Measurements from ENCODE around the gene FNDC5. TPM values are rescaled to one million over a fixed set of nuclear protein-coding genes. Genes with fewer than 3 reads are reported as not detected.

FNDC5 gene
- total RNA-seq, 1 donor from 2014 or later = 9.6 TPM

DNA sequence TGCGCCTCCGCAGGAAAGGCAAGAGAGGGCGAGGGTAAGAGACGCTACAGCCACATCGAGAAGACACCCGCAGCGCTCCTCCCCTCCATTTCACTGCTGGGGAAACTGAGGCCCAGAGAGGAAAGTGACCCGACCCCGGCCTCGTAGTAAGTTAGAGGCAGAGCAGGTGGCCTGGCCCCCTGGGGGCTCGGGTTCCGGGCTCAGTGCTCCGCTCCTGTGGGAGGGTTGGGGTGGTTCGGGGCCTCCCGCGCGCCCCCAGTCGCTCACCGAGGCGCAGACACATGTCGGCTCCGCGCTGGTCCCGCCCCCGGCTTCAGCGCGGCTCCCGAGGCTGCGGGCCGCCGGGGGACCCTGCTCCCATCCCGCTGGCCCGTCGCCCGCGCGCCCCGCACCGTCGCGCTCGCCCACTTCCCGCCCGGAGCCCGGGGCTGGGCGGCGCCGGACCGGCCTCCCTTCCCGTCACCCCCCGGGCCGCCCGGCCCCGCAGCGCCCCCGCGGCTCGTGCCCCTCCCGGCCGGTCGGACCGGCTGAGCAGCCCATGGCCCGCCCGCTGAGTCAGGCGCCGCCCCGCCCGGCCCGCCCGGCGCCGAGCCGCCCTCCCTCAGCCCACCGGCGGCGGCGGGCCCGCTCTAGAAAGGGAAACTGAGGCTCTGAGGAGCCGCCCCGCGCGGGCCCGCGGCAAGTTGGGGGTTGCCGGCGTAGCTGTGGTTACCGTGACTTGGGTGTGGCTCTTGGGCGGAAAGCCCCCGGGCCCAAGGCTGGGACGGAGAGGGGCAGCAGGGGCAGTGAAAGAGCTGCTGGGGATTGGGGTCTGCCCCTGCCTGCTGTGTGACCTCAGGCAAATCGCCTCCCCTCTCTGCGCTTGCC lies 30.5 kb upstream of the FNDC5 start, which contains the start of gene TMEM54:
Gene TMEM54 (minus strand): TSS at position 434 of the 867 bp plus-strand sequence. CDS start 151 bp downstream, at position 283.
- Histone ChIP-seq H3K9ac (no peak within 1 kb of the TSS), H4K20me1 (ENCODE audit: low read depth) (peaks cover 5% of the 10 kb centered on the region)

DNA sequence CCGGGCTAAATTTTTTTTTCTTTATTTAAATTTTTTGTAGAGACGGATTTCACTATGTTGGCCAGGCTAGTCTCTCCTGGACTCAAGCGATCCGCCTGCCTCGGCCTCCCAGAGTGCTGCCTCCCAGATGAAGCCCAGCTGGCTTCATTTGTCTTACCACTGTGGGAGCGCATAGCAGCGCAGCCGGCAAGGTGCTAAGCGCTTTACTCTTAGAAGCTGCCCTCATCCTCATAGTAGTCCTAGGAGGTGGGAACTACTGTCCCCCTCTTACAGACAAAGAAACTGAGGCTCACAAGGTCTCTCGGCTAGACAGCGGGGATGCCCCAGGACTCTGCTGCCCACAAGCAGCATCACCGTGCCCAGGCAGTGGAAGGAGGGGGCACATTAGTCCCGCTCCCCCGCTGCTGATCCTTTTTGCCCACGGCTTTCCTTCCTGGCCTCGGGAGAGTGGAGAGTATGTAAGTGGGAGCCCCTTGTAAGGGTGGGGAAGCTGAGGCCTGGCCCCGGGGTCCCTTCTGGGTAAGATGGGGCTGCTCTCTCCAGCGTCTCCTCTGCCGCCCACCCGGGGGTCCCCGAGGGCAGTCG lies 29.8 kb upstream of the FNDC5 start:
- H3F3A ChIP-seq (ENCODE audit: low read depth) = peaks cover 15% of the 10 kb centered on the region
- no peak overlapping the region for H3K27ac ChIP-seq
- H3K36me3 ChIP-seq = no peaks in the 10 kb centered on the region
- peak overlapping the region; percentile 46 for H2AFZ ChIP-seq (replicated peaks)
- H4K20me1 ChIP-seq (ENCODE audit: low read depth) = peaks cover 5% of the 10 kb centered on the region
- H3K4me1 Mint-ChIP-seq = peaks cover 8% of the 10 kb centered on the region
- H3K4me1 ChIP-seq = peaks cover 6% of the 10 kb centered on the region
- H3K9me3 ChIP-seq (ENCODE audit: low read depth) = no peaks in the 10 kb centered on the region
- no peaks in the 10 kb centered on the region for H3K79me2 ChIP-seq (ENCODE audit: low read depth)
- peaks cover 45% of the 10 kb centered on the region for H3K27me3 Mint-ChIP-seq (ENCODE audit: insufficient read depth, low read depth)
- no peaks in the 10 kb centered on the region for H3K36me3 Mint-ChIP-seq
- H3K27ac Mint-ChIP-seq = no peak overlapping the region
- H3K9me3 Mint-ChIP-seq = peaks cover 2% of the 10 kb centered on the region
- no peak overlapping the region for H3K9ac ChIP-seq
- peak; percentile 43 for DNase-seq (ENCODE audit: low spot score)
- H3K4me2 ChIP-seq = peak overlapping the region; percentile 88
- peaks cover 57% of the 10 kb centered on the region for H3K27me3 ChIP-seq
- TF ChIP-seq, protein P1, sequence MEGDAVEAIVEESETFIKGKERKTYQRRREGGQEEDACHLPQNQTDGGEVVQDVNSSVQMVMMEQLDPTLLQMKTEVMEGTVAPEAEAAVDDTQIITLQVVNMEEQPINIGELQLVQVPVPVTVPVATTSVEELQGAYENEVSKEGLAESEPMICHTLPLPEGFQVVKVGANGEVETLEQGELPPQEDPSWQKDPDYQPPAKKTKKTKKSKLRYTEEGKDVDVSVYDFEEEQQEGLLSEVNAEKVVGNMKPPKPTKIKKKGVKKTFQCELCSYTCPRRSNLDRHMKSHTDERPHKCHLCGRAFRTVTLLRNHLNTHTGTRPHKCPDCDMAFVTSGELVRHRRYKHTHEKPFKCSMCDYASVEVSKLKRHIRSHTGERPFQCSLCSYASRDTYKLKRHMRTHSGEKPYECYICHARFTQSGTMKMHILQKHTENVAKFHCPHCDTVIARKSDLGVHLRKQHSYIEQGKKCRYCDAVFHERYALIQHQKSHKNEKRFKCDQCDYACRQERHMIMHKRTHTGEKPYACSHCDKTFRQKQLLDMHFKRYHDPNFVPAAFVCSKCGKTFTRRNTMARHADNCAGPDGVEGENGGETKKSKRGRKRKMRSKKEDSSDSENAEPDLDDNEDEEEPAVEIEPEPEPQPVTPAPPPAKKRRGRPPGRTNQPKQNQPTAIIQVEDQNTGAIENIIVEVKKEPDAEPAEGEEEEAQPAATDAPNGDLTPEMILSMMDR (IDR thresholded peaks at IDR 0.05) = no peak
- TF ChIP-seq EZH2 (IDR thresholded peaks at IDR 0.05) (peak; percentile 21), EZH2phosphoT487 (IDR thresholded peaks at IDR 0.05) (no peak)
- H3K4me3 ChIP-seq = peak overlapping the region; percentile 56
- peak overlapping the region; percentile 78 for H3K4me3 Mint-ChIP-seq

More for the DNA sequence above, 30.5 kb upstream of the FNDC5 start, which contains the start of gene TMEM54:
- Histone ChIP-seq H3K9me3 (ENCODE audit: low read depth) (no peaks in the 10 kb centered on the region), H3F3A (ENCODE audit: low read depth) (peaks cover 15% of the 10 kb centered on the region), H3K36me3 (no peaks in the 10 kb centered on the region), H3K4me3 (peak within 1 kb of the TSS; percentile 56), H3K27me3 (peaks cover 57% of the 10 kb centered on the region), H2AFZ (replicated peaks) (peak within 1 kb of the TSS; percentile 93), H3K4me1 (peaks cover 6% of the 10 kb centered on the region), H3K4me2 (peak within 1 kb of the TSS; percentile 88), H3K79me2 (ENCODE audit: low read depth) (no peaks in the 10 kb centered on the region), H3K27ac (no peak within 1 kb of the TSS)
- Mint-ChIP-seq H3K4me3 (peak within 1 kb of the TSS; percentile 85), H3K27me3 (ENCODE audit: insufficient read depth, low read depth) (peaks cover 45% of the 10 kb centered on the region), H3K4me1 (peaks cover 5% of the 10 kb centered on the region), H3K9me3 (peaks cover 2% of the 10 kb centered on the region), H3K27ac (no peak within 1 kb of the TSS), H3K36me3 (no peaks in the 10 kb centered on the region)
- peak; percentile 67 for DNase-seq (ENCODE audit: low spot score)
- TF ChIP-seq EZH2 (IDR thresholded peaks at IDR 0.05) (peak; percentile 77), EZH2phosphoT487 (IDR thresholded peaks at IDR 0.05) (peak; percentile 57)
- TF ChIP-seq, protein P1 (IDR thresholded peaks at IDR 0.05) = no peak

DNA sequence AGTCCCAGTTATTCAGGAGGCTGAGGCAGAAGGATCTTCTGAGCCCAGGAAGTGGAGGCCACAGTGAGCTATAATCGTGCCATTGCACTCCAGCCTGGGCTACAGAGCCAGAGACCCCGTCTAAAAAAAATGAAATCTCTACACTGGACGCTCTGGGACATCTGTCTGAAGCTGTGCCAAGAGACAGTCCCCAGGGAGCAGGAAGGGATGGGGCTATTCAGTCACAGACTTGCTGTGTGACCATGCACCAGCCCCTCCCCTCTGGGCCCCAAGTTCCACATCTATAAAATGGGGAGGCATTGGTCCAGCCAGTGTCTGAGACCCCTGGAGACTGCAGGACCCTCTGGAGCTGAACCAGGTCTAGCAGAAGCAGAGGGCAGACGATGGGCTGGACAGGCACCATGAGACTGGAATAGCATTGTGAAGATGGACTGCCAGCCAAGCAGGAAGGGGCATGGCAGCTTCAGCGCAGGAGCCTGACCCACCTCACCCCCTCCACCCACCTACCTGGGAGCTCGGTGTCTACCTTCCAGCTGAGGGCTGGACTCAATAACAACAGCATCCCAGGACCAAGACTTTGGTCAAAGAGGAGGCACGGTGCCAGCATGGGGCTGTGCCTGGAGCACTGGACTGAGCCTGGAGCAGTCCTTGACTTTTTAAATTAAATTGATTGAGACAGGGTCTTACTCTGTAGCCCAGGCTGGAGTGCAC lies 29.0 kb upstream of the FNDC5 start:
- Histone ChIP-seq H3K9ac (no peak overlapping the region), H3K4me3 (no peak overlapping the region), H3K27me3 (peaks cover 53% of the 10 kb centered on the region), H3F3A (ENCODE audit: low read depth) (peaks cover 15% of the 10 kb centered on the region), H3K4me2 (no peak overlapping the region), H3K79me2 (ENCODE audit: low read depth) (no peaks in the 10 kb centered on the region), H3K36me3 (no peaks in the 10 kb centered on the region), H3K27ac (no peak overlapping the region), H4K20me1 (ENCODE audit: low read depth) (peaks cover 5% of the 10 kb centered on the region), H2AFZ (replicated peaks) (no peak overlapping the region), H3K4me1 (peaks cover 10% of the 10 kb centered on the region), H3K9me3 (ENCODE audit: low read depth) (no peaks in the 10 kb centered on the region)
- TF ChIP-seq EZH2phosphoT487 (IDR thresholded peaks at IDR 0.05) (no peak), EZH2 (IDR thresholded peaks at IDR 0.05) (no peak)
- TF ChIP-seq, protein P1 (IDR thresholded peaks at IDR 0.05) = no peak
- peaks cover 2% of the 10 kb centered on the region for H3K9me3 Mint-ChIP-seq
- H3K27me3 Mint-ChIP-seq (ENCODE audit: insufficient read depth, low read depth) = peaks cover 45% of the 10 kb centered on the region
- DNase-seq (ENCODE audit: low spot score) = no peak
- H3K4me3 Mint-ChIP-seq = peak overlapping the region; percentile 78
- peaks cover 9% of the 10 kb centered on the region for H3K4me1 Mint-ChIP-seq
- H3K36me3 Mint-ChIP-seq = no peaks in the 10 kb centered on the region
- H3K27ac Mint-ChIP-seq = no peak overlapping the region
